Mesenchymal stem cell (in vitro differentiated cells and primary cell): Measurements from ENCODE around the gene RAB11FIP2.

Experiments used
- DNase-seq: peaks from one replicate; pipeline ENCODE4 v3.0.0-alpha.2; 2013
- H2AFZ ChIP-seq: one replicate; pipeline ENCODE4 v1.6.1; 2013; ENCODE audit warnings: low read depth, mild to moderate bottlenecking, control low read depth, inconsistent platforms, low read length, moderate library complexity
- H2AK5ac ChIP-seq: 2 replicates; pipeline ENCODE4 v1.6.1; 2013; ENCODE audit warnings: low read length, moderate library complexity, mild to moderate bottlenecking, inconsistent platforms; ENCODE audit not compliant: severe bottlenecking
- H2BK120ac ChIP-seq: one replicate; pipeline ENCODE4 v1.6.1; 2013; ENCODE audit warnings: low read depth, mild to moderate bottlenecking, inconsistent platforms, low read length, moderate library complexity
- H2BK12ac ChIP-seq, 2 experiments: one replicate each; pipeline ENCODE4 v1.6.1; 2013; ENCODE audit warnings: inconsistent platforms in 2 of 2, low read length in 2 of 2, mild to moderate bottlenecking in 2 of 2, moderate library complexity in 2 of 2, control low read depth in 1 of 2
- H2BK15ac ChIP-seq: one replicate; pipeline ENCODE4 v1.6.1; 2013; ENCODE audit warnings: mild to moderate bottlenecking, low read depth, inconsistent platforms; ENCODE audit not compliant: poor library complexity, severe bottlenecking
- H2BK5ac ChIP-seq: 2 replicates; pipeline ENCODE4 v1.6.1; 2013; ENCODE audit warnings: low read depth, mild to moderate bottlenecking, low read length, control low read depth, inconsistent platforms; ENCODE audit not compliant: poor library complexity, severe bottlenecking
- H3K14ac ChIP-seq, 2 experiments: one replicate each; pipeline ENCODE4 v1.6.1; 2013; ENCODE audit warnings: inconsistent platforms in 2 of 2, low read length in 2 of 2, control low read depth in 1 of 2, mild to moderate bottlenecking in 1 of 2, moderate library complexity in 1 of 2
- H3K18ac ChIP-seq, 2 experiments: one replicate each; pipeline ENCODE4 v1.6.1; 2013; ENCODE audit warnings: inconsistent platforms in 2 of 2, low read length in 2 of 2, control low read depth in 1 of 2, low read depth in 1 of 2, mild to moderate bottlenecking in 1 of 2
- H3K23ac ChIP-seq, 2 experiments: one replicate each; pipeline ENCODE4 v1.6.1; 2013; ENCODE audit warnings: inconsistent platforms in 2 of 2, low read length in 2 of 2, mild to moderate bottlenecking in 2 of 2, moderate library complexity in 2 of 2, control low read depth in 1 of 2
- H3K27ac ChIP-seq: 2 replicates; pipeline ENCODE4 v1.5.1; 2013; ENCODE audit warnings: mild to moderate bottlenecking, moderate library complexity, low read length, control low read depth, inconsistent platforms; ENCODE audit not compliant: poor library complexity, severe bottlenecking
- H3K27me3 ChIP-seq, 2 experiments: 2 replicates each; pipeline versions ENCODE4 v1.6.1 to v1.7.0; 2013; ENCODE audit warnings: low read length in 2 of 2, mild to moderate bottlenecking in 2 of 2, moderate library complexity in 2 of 2, control low read depth in 1 of 2, inconsistent platforms in 1 of 2; ENCODE audit not compliant: control insufficient read depth in 1 of 2, insufficient read depth in 1 of 2
- H3K36me3 ChIP-seq, 2 experiments: 2 replicates each; pipeline versions ENCODE4 v1.6.1 to v1.7.0; 2013; ENCODE audit warnings: low read length in 2 of 2, control low read depth in 1 of 2, inconsistent platforms in 1 of 2, low read depth in 1 of 2, mild to moderate bottlenecking in 1 of 2; ENCODE audit not compliant: insufficient read depth in 2 of 2, control insufficient read depth in 1 of 2
- H3K4ac ChIP-seq, 2 experiments: one replicate each; pipeline ENCODE4 v1.6.1; 2013; ENCODE audit warnings: inconsistent platforms in 2 of 2, low read length in 2 of 2, mild to moderate bottlenecking in 2 of 2, moderate library complexity in 2 of 2, control low read depth in 1 of 2, low read depth in 1 of 2
- H3K4me1 ChIP-seq: 2 replicates; pipeline ENCODE4 v1.6.1; 2013; ENCODE audit warnings: low read depth, low read length, control low read depth; ENCODE audit not compliant: control insufficient read depth, insufficient read depth
- H3K4me2 ChIP-seq: 2 replicates; pipeline ENCODE4 v1.6.1; 2013; ENCODE audit warnings: low read length, mild to moderate bottlenecking, inconsistent platforms; ENCODE audit not compliant: poor library complexity, severe bottlenecking
- H3K4me3 ChIP-seq, 2 experiments: 2 replicates each; pipeline versions ENCODE4 v1.5.1 to v1.7.0; 2013; ENCODE audit warnings: low read length in 2 of 2, mild to moderate bottlenecking in 2 of 2, control low read depth in 1 of 2, low read depth in 1 of 2; ENCODE audit not compliant: insufficient read depth in 1 of 2
- H3K79me1 ChIP-seq: replicated peaks from 2 replicates; pipeline ENCODE4 v1.6.1; 2013; ENCODE audit warnings: mild to moderate bottlenecking, control low read depth, low read length, inconsistent platforms; ENCODE audit not compliant: poor library complexity, severe bottlenecking
- H3K9ac ChIP-seq: 2 replicates; pipeline ENCODE4 v1.7.0; 2013; ENCODE audit warnings: mild to moderate bottlenecking, low read length, moderate library complexity
- H3K9me3 ChIP-seq: 2 replicates; pipeline ENCODE4 v1.7.0; 2013; ENCODE audit warnings: mild to moderate bottlenecking, low read length; ENCODE audit not compliant: control insufficient read depth
- H4K8ac ChIP-seq: one replicate; pipeline ENCODE4 v1.6.1; 2013; ENCODE audit warnings: inconsistent platforms, mild to moderate bottlenecking, low read length, moderate library complexity
- H4K91ac ChIP-seq: one replicate; pipeline ENCODE4 v1.6.1; 2013; ENCODE audit warnings: mild to moderate bottlenecking, low read length, inconsistent platforms
- WGBS: methylation state at CpG from one replicate; pipeline ENCODE4 v1.1.7; 2013; ENCODE audit warnings: mixed read lengths; 5-methylcytosine and 5-hydroxymethylcytosine counted together

RAB11FIP2 gene

DNA sequence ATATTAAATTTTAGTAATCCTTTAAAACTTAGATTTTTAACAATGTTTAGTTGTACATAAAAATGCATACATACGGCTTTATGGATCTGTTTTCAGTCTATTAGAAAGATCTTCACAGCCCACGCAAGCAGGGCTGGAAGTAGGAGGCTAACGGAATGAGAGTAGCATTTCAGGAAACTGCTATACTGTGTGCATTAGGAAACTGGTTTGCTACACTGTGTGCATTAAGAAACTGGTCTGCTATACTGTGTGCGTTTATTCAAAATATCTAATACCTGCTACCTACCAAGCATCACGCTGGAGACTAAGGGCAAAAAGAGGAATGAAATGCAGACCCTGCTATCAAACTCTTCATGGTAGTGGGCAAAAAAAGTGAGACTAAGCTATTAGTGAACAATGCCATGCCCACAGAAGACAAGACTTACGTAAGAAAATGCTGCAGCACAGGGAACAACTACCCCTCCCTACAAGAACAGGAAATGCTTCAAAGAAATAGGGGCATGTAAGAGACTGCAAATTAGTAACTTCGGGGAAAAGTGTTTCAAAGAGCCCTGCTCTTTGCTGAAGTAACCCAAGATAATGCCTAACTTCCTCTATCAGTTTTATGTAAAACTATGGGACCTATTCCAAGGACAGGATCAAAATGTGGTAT lies 11.3 kb downstream of the RAB11FIP2 start:
- Histone ChIP-seq H2BK120ac (no peak overlapping the region), H2AK5ac (no peak overlapping the region), H4K91ac (no peak overlapping the region), H3K14ac (no peak overlapping the region), H3K23ac (no peak overlapping the region), H3K27me3 (no peaks in the 10 kb centered on the region), H3K9me3 (no peaks in the 10 kb centered on the region), H3K9ac (no peak overlapping the region), H3K4me3 (no peak overlapping the region), H3K4me1 (no peaks in the 10 kb centered on the region), H3K36me3 (peaks cover 3 to 46% of the 10 kb centered on the region in 2 experiments), H2BK12ac (no peak overlapping the region), H3K4me2 (no peak overlapping the region), H3K79me1 (peaks cover 13% of the 10 kb centered on the region), H2BK5ac (no peak overlapping the region), H3K18ac (no peak overlapping the region), H3K27ac (no peak overlapping the region), H2BK15ac (no peak overlapping the region), H2AFZ (no peak overlapping the region), H4K8ac (no peak overlapping the region), H3K4ac (no peak overlapping the region)
- DNase-seq = no peak
- 89% methylated on average over 5 of the region's 7 CpGs for WGBS

DNA sequence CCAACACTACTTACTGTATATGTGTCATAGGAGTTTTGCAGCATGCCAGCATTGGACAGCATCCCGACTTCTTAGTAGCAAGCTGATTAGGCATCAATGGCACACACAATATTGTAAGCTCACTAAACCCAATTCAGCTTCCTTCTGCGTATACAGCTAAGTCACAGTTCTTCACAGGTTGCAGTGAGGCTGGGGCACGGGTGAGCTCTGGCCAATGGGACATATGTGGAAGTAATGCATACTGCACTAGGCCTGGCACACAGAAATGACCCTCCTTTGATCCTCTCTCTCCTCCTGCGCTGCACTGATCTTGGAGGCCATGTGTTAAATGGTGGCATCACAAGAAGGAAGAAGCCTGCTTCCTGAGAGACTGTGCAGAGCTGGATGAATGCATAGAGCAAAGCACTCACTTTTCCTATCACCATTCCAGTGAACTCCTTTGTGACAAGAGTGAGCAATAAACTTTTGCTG lies 11.9 kb downstream of the RAB11FIP2 start:
- no peak overlapping the region for H3K4me2 ChIP-seq
- no peak overlapping the region for H2AK5ac ChIP-seq
- WGBS = 90% methylated on average over 4 of the region's 4 CpGs
- H2BK5ac ChIP-seq = no peak overlapping the region
- no peak overlapping the region for H3K14ac ChIP-seq
- H4K8ac ChIP-seq = no peak overlapping the region
- no peak overlapping the region for H3K18ac ChIP-seq
- DNase-seq = no peak
- H3K9ac ChIP-seq = no peak overlapping the region
- H2AFZ ChIP-seq = no peak overlapping the region
- no peak overlapping the region for H3K23ac ChIP-seq
- no peak overlapping the region for H4K91ac ChIP-seq
- peaks cover 12% of the 10 kb centered on the region for H3K79me1 ChIP-seq
- no peak overlapping the region for H3K4ac ChIP-seq
- no peak overlapping the region for H3K4me3 ChIP-seq
- H2BK15ac ChIP-seq = no peak overlapping the region
- H3K36me3 ChIP-seq = peaks cover 3 to 46% of the 10 kb centered on the region in 2 experiments
- H3K27me3 ChIP-seq = no peaks in the 10 kb centered on the region
- no peaks in the 10 kb centered on the region for H3K4me1 ChIP-seq
- no peak overlapping the region for H3K27ac ChIP-seq
- H2BK120ac ChIP-seq = no peak overlapping the region
- no peaks in the 10 kb centered on the region for H3K9me3 ChIP-seq
- H2BK12ac ChIP-seq = no peak overlapping the region

DNA sequence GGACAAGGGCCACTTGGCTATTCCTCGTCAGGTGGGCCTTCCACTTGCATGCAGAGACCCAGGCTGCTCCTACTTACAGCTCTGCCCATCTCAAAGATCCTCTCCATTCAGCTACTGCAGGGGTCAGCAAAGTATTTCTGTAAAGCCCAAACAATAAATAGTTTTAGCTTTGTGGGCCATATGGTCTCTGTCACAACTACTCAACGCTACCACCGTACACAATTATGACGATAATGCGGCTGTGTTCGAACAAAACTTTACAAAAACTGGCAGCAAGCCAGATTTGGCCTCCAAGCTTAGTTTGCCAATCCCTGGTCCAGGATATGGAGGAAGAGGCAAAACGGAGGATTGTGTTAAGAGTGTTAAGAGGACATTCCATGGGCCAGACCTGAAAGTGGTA lies 12.8 kb downstream of the RAB11FIP2 start:
- WGBS = 66% methylated on average over 7 of the region's 7 CpGs
- no peak overlapping the region for H2BK12ac ChIP-seq

DNA sequence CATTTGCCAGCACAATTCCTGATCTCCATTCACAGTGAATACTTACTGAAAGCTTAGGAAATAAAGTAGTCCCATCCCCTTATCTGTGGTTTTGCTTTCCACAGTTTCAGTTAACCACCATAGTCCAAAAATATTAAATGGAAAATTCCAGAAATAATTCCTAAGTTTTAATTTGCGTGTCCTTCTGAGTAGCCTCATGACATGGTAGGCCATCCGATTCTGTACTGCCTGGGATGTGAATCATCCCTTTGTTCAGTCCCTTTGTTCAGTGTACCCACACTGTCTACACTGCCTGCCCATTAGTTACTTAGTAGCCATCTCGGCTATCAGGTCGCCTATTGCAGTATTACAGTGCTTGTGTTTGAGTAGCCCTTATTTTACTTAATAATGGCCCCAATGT lies 14.2 kb downstream of the RAB11FIP2 start:
- Histone ChIP-seq H3K4me2 (no peak overlapping the region), H2BK5ac (no peak overlapping the region), H2BK120ac (no peak overlapping the region), H3K79me1 (peaks cover 16% of the 10 kb centered on the region), H3K14ac (no peak overlapping the region), H3K4me1 (no peaks in the 10 kb centered on the region), H4K8ac (no peak overlapping the region), H3K9me3 (no peaks in the 10 kb centered on the region), H3K27ac (no peak overlapping the region), H3K36me3 (peaks cover 3 to 30% of the 10 kb centered on the region in 2 experiments), H4K91ac (no peak overlapping the region), H3K27me3 (no peaks in the 10 kb centered on the region), H2BK15ac (no peak overlapping the region), H3K4ac (no peak overlapping the region), H2AK5ac (no peak overlapping the region), H3K23ac (no peak overlapping the region), H3K18ac (no peak overlapping the region), H3K4me3 (no peak overlapping the region), H2BK12ac (no peak overlapping the region), H2AFZ (no peak overlapping the region), H3K9ac (no peak overlapping the region)
- 100% methylated on average over 4 of the region's 4 CpGs for WGBS
- no peak for DNase-seq

More for the DNA sequence above, 12.8 kb downstream of the RAB11FIP2 start:
- Histone ChIP-seq H3K18ac (no peak overlapping the region), H3K27ac (no peak overlapping the region), H3K9me3 (no peaks in the 10 kb centered on the region), H3K9ac (no peak overlapping the region), H4K8ac (no peak overlapping the region), H3K27me3 (no peaks in the 10 kb centered on the region), H2AK5ac (no peak overlapping the region), H3K14ac (no peak overlapping the region), H3K4me3 (no peak overlapping the region), H3K4me1 (no peaks in the 10 kb centered on the region), H3K4ac (no peak overlapping the region), H3K36me3 (peaks cover 3 to 40% of the 10 kb centered on the region in 2 experiments), H2BK5ac (no peak overlapping the region), H3K23ac (no peak overlapping the region), H3K79me1 (peaks cover 16% of the 10 kb centered on the region), H2AFZ (no peak overlapping the region), H3K4me2 (no peak overlapping the region), H4K91ac (no peak overlapping the region), H2BK15ac (no peak overlapping the region), H2BK120ac (no peak overlapping the region)
- peak; percentile 81 for DNase-seq
